GM18858 (cell line): ENCODE results near the gene MMP17.
"Not testable (repeated sequence)": the region's sequence is repeated elsewhere in the genome, so short reads cannot be mapped to it uniquely, and the experiment has no call there.

Source experiments
- ATAC-seq: cut with Tn5 transposase; IDR thresholded peaks from one replicate; pipeline ENCODE4 v1.9.1; 2021; ENCODE audit not compliant: unreplicated experiment

MMP17 gene

DNA sequence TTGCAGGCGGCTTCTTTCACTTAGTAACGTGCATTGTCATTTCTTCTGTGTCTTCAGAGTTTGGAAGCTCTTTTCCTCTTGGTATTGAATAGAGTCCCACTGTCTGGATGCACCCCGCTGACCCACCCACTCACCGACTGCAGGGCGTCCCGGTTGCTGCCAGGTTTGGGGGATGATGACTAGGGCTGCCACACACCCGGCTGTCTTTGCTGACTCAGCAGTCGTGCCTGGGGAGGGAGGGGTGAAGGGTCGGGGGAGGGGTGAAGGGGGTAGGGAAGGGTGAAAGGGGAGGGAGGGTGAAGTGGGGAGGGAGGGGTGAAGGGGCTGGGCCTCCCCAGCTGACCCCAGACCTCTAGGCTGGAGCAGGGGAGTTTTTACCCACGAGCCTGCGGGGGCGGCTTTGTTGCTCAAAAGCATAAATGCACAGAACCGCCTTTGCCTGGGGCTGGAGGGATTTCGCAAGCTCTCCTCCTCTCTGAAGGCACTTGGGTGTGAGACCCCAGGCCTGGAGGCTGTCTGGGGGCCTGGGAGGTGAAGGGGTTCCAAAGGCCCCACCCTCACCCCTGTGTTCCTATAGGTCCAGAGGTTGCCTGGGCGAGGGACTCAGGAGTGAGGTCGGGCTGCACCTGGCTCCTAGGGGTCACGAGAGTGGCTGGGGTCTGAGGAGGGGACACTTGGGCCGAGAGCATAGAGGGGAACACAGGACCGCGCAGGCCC, 35.0 kb downstream of the MMP17 start:
- no peak for ATAC-seq

DNA sequence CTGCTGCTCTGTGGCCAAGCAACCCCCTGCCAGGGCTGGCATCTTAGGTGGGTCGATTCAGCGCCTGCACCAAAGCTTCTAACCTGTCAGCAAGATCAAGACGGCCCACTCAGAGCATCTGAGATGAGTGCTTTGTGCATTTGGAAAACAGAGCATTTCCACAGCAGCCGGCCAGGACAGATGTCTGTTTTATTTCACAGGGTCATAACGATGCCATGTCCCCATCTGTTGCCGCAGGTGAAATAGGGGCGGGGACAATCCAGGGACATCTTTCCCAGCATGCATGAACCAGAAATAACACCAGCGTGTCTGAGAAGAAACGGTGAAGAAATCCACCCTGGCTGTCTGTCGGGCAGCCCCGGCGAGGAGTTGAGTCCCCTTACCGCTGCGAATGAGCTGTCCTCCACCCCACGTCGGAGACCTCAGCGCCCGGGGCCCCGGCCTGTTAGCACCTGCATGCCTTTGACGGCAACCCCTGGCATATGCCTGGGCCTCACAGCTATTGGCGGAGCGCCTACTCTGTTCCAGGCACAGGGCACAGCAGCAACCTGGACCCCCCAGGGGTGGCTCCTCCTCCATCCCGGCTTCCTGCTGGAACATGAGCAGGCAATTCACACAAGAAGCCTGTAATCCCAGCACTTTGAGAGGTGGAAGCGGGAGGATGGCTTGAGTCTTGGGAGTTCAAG, 35.7 kb downstream of the MMP17 start:
- no peak for ATAC-seq

DNA sequence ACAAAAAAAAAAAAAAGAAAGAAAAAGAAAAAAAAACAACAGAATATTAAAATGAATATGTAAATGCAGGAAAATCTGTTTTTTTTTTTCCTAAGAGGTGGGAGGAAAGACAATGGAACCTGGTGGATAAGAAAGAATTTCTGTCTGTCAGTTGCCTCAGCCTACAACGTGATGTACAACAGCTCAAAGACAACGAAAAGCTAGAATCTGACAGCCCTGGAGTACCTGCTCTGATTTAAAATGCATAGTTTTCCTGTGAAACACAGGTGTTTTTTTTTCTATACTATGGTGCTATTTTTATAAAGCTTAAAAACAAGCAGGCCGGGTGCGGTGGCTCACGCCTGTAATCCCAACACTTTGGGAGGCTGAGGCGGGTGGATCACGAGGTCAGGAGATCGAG, 36.3 kb downstream of the MMP17 start:
- ATAC-seq = no peak

DNA sequence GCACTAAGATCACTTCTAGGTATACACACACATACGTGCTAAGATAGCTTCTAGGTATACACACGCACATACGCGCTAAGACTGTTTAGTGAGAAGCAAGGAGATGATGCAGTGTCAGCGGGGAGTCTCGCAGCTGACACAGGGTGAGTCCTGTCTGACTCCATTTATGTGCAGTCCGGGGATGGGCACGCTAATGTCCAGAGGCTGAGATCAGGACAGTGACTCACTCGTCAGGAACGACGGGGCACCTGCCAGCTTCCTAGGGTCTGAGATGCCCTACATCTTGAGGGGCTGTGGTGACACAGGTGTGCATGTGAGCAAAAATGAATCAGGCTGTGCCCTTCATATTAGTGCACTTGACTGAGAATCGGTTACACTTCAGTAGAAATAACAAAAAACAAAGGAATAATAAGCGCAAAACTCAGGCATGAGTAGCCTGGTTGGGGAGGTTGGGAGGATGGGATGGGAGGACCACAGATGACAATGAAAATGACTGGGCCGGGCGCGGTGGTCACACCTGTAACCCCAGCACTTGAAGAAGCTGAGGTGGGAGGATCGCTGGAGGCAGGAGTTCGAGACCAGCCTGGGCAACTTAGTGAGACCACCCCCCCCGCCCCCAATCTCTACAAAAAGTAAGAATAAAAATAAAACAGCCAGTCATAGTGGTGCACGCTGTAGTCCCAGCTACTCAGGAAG, 37.1 kb downstream of the MMP17 start:
- no peak for ATAC-seq

DNA sequence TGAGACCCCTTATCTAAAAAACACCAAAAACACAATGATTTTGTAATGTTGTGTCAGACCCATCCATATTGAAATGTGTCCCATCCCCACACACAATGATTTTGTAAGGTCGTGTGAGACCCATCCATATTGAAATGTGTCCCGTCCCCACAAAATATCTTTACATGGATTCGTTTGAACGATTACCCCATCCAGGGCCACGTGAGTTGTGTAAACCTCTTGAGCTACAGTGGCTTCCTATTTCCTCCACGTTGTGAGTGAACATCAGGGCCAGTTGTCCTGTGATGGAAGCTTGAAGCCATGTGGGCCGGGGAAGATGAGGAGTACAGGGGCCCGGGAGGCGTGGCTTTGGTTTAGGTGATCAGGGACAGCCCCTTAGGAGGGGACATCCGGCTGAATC, 39.3 kb downstream of the MMP17 start:
- no peak for ATAC-seq

DNA sequence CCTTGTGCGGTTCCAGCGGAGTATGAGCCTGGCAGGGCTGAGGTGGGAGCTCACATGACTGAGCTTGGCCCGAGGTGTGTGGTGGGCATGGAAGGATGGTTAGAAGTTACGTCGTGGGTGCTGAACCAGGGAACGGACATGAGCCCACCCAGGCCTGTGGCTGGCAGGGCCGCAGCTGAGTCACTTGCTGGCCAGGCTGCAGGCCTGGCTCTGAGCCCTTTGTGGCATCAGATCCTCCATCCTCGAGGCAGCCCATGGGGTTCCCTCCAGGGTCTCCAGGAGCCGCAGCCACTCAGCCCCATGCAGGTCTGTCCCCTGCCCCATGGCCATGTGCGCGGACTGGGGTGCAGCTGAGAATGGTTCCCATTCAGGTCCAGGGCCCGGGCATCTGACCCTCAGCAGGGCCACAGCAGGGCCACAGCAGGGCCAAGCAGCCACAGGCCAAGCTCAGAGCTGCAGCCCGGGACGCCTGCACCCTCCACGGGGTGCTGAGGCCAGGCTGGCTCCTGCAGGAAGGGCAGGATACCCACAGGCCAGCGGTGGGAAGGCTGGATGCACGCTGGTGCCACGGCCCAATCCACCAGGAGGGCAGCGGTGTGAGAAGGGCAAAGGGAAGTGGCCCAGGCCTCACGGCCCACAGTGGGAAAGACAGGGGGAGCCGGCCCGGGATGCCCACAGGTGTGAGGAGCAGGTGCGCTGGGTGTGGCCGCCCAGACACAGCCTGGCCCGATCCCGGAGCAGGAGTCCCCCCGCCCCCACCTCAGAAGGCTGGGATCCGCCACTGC, 39.9 kb downstream of the MMP17 start:
- ATAC-seq = no peak

DNA sequence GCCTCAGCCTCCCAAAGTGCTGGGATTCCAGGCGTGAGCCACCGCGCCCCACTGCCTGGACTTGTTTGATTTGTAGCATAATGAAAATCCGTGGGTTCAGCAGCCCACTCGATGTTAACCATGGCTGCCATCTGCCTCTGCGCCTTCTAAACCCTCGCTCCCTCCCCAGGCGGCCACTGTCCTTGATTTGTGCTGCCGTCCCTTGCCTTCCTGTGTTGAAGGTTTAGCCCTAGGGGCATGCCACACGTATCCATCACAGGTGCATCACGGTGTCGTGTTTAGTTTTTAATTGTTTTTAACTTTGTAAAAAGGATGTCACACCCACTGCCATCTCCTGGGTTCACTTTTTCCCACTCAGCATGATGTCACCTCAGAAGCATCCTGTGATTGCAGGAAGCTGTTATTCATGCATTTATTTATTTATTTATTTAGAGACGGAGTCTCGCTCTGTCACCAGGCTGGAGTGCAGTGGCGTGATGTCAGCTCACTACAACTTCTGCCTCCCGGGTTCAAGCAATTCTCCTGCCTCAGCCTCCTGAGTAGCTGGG, 41.8 kb downstream of the MMP17 start:
- no peak for ATAC-seq

DNA sequence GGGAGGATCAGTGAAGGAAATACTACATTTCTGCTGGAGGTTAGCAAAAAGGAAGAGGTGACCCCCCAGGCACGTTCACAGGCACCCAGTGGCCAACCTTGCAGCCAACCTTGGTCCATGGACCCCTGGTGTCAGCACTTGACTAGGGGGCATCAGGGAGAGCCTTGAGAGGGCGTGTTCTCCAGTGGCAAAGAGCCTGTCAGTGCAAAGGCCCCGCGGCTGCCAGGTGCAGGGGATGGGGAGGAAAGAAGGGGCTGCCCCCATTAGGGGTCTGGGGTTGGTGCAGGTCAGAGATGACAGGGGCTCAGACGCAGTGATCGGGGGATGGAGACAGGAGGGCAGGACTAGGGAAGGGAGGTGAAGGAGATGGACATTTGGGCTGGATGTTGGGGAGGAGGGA, 43.5 kb downstream of the MMP17 start:
- no peak for ATAC-seq

DNA sequence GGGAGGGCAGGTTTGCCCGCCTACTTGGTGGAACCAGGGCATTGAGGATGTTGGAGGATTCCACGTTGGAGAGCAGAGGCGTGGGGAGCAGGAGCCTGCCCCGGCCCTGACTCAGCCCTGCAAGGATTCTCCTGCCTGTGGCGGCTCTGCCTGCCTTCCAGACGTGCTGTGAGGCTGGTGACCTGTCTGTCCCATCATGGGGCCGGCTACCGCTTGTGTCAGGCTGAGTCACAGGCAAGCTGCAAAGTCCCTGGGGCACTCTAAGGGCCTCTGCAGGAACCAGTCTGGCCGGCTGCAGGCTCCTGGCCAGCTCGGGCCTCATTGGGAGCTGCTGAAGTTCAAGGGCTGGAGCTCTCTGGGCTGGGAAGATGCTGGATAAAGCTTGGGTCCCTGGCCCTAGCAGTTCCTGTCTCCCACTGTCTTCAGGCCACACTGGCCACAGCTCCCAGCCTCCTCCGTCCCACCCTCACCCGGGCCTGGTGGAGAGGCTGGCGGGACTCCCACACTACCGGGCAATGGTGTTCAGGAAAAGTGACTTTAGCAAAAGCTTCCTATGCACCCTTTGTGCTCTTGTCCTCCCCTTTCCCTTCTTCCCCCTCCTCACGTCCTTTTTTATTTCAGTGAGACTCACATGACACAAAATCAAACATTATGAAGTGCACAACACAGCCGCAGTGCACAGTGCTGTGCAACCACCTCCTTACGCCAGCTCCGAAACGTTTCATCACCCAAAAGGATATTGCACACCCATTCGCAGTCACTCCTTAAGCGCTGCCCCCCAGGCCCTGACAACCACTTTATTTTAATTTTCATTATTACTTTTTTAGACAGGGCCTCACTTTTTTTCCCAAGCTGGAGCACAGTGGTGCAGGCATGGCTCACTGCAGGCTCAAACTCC, 44.2 kb downstream of the MMP17 start:
- ATAC-seq = no peak

DNA sequence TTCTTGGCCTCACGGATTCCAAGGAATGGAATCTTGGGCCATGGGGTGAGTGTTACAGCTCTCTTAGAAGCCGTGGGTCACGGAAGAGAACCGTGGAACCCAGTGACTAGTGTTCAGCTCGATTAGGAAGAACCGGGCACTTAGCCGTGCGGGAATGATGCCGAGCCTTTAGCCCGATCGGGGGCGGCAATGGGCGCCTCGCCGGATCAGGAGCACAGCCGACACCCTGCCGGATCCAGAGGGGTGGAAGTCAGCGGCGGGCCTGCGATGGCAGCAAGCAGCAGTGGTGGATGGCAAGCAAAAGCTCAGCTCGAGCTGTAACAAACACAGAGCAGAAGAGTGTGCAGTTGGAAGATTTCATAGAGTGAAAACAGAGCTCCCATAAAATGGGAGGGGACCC, 45.1 kb downstream of the MMP17 start:
- ATAC-seq = no peak

DNA sequence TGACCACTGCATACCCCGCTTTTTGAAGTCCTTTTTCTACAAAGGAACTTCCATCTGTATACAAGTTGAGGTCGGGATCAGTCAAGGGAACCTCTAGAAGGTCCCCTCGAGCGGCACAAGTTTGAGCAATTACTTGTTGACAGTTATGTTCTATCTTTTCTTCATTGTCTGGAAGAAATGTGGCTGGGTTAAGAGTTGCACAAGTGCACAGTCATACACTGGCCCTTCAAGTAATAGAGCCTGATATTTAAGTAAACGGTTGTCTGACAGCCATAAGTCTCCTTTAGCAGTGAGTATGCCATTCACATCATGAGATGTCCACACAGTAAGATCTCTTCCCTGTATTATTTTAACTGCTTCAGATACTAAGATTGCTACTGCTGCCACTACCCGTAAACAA, 46.8 kb downstream of the MMP17 start:
- ATAC-seq = not testable (repeated sequence)

DNA sequence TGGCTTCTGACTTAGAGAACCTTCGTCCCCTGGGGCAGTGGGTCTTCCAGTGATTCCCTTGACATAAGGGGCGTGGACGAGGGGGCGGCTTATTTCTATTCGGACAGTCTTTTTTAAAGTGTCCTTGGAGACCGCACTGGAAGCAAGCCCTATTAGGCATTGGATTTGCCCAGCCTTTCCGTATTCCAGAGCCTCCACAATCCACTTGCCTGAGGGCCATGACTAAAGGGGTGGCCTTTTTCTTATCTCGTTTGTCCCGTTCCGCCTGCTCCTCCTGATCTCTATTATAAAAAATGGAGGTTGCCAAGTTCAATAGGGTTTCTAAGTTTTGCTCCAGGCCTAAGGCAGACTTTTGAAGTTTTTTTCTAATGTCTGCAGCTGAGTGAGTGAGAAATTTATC, 49.0 kb downstream of the MMP17 start:
- ATAC-seq = not testable (repeated sequence)

DNA sequence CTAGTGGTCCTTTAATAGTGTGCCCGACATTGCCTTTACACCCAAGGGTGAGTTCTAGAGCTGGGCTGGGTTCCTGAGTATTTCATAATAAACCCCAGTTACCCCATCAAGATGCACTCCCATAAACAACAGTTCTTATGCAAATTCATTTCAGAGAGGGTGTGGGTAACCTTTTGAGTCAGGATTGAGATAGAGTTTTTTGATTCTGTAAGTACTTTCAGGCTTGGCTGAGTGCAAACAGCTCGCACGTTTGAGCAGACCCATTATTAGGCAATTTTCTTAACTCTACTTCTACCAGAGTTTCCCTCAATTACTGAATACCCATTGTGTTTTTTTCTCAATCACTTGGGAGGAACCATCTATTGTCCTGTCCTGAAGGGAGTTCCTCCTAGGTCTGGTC, 50.2 kb downstream of the MMP17 start:
- not testable (repeated sequence) for ATAC-seq

DNA sequence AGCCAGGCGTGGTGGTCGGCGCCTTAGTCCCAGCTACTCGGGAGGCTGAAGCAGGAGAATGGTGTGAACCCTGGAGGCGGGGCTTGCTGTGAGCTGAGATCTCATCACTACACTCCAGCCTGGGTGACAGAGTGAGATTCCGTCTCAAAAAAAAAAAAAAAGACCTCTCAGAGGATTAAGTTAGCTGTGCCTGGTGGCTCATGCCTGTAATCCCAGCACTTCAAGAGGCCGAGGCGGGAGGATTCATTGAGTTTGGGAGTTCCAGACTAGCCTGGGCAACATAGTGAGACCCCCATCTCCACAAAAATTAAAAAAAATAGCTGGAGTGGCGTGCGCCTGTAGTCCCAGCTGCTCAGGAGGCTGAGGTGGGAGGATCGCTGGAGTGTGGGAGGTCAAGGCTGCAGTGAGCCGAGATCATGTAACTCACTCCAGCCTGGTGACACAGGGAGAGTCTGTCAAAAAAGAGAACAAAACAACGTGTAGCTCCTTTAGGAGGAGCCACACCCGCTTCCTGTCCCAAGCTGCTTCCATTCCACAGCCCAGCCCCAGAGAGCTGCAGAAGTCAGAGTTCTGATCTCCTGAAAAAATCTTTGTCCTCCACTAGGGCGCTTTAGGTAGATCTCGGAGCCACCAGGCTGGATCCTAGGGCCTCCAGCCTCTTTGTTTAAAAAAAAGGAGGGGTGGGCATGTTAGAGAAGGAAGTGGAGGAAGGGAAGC, 54.8 kb downstream of the MMP17 start:
- no peak for ATAC-seq

DNA sequence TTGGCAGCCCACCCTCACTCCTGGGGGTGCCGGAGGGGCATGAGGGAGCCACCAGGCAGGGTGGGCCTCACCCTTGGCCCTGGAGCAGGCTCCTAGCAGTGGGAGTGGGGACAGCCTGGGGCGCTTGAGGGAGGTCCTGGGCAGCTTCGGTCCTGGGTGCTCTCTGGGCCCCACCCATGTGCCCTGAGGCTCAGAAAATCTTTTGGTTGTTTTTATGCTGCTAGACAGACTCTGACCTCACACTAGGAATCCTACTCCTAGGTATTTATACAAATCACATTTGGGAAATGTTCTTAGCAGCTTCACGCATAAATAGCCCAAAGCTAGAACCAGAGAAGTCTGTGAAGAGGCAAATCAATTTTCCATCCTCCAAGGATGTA, 55.3 kb downstream of the MMP17 start:
- no peak for ATAC-seq

DNA sequence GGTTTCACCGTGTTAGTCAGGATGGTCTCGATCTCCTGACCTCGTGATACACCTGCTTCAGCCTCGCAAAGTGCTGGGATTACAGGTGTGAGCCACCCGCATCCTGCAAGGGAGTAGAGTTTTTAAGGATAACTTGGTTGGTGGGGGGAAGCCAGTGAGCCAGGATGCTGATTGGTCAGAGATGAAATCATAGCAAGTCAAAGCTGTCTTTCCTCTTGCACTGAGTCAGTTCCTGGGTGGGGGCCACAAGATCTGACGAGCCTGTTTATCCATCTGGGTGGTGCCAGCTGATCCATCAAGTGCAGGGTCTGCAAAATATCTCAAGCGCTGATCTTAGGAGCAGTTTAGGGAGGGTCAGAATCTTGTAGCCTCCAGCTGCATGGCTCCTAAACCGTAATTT, 56.9 kb downstream of the MMP17 start:
- ATAC-seq = not testable (repeated sequence)

DNA sequence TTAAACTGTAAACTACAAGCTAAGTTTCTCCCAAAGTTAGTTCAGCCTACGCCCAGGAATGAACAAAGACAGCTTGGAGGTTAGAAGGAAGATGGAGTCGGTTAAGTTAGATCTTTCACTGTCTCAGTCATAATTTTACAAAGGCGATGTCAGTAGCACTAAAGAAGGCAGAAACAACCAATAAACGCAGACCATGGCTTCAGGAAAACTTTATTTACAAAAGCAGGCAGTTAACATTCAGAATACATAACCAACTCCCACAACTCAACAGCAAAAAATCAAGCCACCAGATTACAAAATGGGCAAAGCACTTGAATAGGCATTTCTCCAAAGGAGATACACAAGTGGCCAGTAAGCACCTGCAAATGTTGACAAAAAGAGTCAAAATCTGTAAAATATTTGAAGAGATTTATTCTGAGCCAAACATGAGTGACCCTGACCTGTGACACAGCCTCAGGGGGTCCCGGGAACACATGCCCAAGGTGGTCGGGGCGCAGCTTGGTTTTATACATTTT, 57.4 kb downstream of the MMP17 start:
- ATAC-seq = no peak

DNA sequence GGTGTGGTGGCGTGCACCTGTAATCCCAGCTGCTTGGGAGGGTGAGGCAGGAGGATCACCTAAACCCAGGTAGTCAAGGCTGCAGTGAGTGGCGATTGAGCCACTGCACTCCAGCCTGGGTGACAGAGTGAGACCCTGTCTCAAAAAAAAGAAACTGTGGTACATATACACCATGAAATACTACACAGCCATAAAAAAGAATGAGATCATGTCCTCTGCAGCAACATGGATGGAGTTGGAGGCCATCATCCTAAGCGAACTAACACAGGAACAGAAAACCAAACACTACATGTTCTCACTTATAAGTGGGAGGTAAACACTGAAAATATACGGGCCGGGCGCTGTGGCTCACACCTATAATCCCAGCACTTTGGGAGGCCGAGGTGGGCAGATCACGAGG, 63.5 kb downstream of the MMP17 start:
- not testable (repeated sequence) for ATAC-seq
